ENCODE results near the gene DAPK2. TPM values are rescaled to one million over a fixed set of nuclear protein-coding genes. Genes with fewer than 3 reads are reported as not detected.

Gene DAPK2
- polyA plus RNA-seq, 2 of the 4 experiments (the other 2 are of a cell fraction): 3.1 to 4.8 TPM

DNA sequence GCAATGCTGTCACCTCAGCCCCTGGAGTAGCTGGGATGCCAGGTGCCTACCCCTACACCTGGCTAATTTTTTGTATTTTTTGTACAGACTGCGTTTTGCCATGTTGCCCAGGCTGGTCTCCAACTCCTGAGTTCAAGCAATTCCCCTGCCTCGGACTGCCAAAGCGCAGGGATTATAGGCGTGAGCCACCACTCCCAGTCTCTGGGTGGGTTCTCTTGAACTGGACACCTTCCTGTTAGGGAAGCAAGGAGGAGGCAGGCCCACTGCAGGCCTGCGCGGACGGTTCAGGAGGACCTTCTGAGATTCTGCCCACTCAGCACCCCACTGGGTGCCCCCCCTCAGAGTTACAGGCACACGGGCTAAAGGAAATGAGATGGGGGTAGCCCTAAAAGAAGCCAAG is 138.8 kb downstream of the DAPK2 start:
- FAIRE-seq (no peak), DNase-seq (ENCODE audit: low read depth in 1 of 2, low spot score in 1 of 2) (no peak), ATAC-seq (no peak)
- peak; percentile 23 for TF ChIP-seq MAFK (IDR thresholded peaks at IDR 0.05; ENCODE audit: partially characterized antibody)
- TF ChIP-seq, protein P1, sequence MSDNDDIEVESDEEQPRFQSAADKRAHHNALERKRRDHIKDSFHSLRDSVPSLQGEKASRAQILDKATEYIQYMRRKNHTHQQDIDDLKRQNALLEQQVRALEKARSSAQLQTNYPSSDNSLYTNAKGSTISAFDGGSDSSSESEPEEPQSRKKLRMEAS (IDR thresholded peaks at IDR 0.05): no peak
- peaks cover 15% of the 10 kb centered on the region; the same call in 2 of the 3 replicates for H3K4me1 ChIP-seq
- no peaks in the 10 kb centered on the region for H3K9me3 ChIP-seq
- H3K4me2 ChIP-seq: no peak overlapping the region
- no peak overlapping the region for H3K27ac ChIP-seq
- POLR2A ChIA-PET: no interaction called here
- CTCF ChIA-PET: interaction anchor here (0.7 to 6.3 kb wide), 2 partner anchors 14 to 16 kb away, joined by 3 to 45 read pairs; no protein-coding TSS in a partner anchor
- 89% methylated on average over 8 of the region's 8 CpGs for WGBS (ENCODE audit: missing lambda C conversion rate)
- H3K4me3 ChIP-seq: no peak overlapping the region

DNA sequence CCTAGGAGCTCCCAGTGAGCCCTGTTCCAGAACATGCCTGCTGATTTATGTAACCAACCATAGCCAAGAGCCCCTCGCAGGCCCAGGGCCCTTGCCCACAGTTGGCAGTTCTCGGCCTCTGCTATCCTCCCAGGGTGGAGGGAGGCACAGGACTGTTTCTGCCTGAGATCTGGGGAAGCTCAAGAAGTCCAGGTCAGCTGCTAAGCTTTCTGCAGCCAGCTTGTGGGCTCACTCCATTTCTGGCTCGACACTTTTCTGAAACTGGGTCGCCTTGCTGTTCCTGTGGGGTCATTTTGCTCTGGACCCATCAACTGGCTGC is 140.1 kb downstream of the DAPK2 start:
- no peak overlapping the region for H3K4me3 ChIP-seq
- POLR2A ChIA-PET: no interaction called here
- no peak overlapping the region for H3K4me2 ChIP-seq
- no peak overlapping the region for H3K27ac ChIP-seq
- peak in 1 of 2 experiments; percentile 14; a peak in 1 of 6 replicates for ATAC-seq
- DNase-seq (ENCODE audit: low read depth in 1 of 2, low spot score in 1 of 2): no peak
- CTCF ChIA-PET: interaction anchor here (1.0 to 6.3 kb wide), 5 partner anchors 13 to 140 kb away, joined by 3 to 45 read pairs (median 5); partner anchors contain the start of gene DAPK2
- WGBS (ENCODE audit: missing lambda C conversion rate): 88% methylated on average over 4 of the region's 4 CpGs
- peaks cover 15% of the 10 kb centered on the region; the same call in 2 of the 3 replicates for H3K4me1 ChIP-seq
- FAIRE-seq: no peak
- TF ChIP-seq KDM1A (IDR thresholded peaks at IDR 0.05; ENCODE audit: low read depth) (no peak), EP300 (IDR thresholded peaks at IDR 0.05) (no peak), PHF8 (IDR thresholded peaks at IDR 0.05; ENCODE audit: borderline replicate concordance, low read depth) (no peak), EHF (CRISPR knock-in tag; IDR thresholded peaks at IDR 0.05) (no peak), RAD21 (conservative IDR thresholded peaks at IDR 0.05 in 1 of 2, IDR thresholded peaks at IDR 0.05 in 1 of 2) (no peak), POLR2AphosphoS2 (conservative IDR thresholded peaks at IDR 0.05; ENCODE audit: low read length) (no peak), FOXS1 (CRISPR knock-in tag; IDR thresholded peaks at IDR 0.05) (no peak), CHD4 (IDR thresholded peaks at IDR 0.05; ENCODE audit: borderline replicate concordance) (no peak), HEYL (CRISPR knock-in tag; IDR thresholded peaks at IDR 0.05) (no peak), MAZ (IDR thresholded peaks at IDR 0.05; ENCODE audit: borderline replicate concordance, low read depth, low read length) (no peak), NR3C1 (IDR thresholded peaks at IDR 0.05) (no peak), ZSCAN20 (CRISPR knock-in tag; IDR thresholded peaks at IDR 0.05) (no peak)
- TF ChIP-seq, protein P2, sequence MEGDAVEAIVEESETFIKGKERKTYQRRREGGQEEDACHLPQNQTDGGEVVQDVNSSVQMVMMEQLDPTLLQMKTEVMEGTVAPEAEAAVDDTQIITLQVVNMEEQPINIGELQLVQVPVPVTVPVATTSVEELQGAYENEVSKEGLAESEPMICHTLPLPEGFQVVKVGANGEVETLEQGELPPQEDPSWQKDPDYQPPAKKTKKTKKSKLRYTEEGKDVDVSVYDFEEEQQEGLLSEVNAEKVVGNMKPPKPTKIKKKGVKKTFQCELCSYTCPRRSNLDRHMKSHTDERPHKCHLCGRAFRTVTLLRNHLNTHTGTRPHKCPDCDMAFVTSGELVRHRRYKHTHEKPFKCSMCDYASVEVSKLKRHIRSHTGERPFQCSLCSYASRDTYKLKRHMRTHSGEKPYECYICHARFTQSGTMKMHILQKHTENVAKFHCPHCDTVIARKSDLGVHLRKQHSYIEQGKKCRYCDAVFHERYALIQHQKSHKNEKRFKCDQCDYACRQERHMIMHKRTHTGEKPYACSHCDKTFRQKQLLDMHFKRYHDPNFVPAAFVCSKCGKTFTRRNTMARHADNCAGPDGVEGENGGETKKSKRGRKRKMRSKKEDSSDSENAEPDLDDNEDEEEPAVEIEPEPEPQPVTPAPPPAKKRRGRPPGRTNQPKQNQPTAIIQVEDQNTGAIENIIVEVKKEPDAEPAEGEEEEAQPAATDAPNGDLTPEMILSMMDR (IDR thresholded peaks at IDR 0.05): no peak
- TF ChIP-seq, protein P1 (IDR thresholded peaks at IDR 0.05): no peak
- TF ChIP-seq, protein P3, sequence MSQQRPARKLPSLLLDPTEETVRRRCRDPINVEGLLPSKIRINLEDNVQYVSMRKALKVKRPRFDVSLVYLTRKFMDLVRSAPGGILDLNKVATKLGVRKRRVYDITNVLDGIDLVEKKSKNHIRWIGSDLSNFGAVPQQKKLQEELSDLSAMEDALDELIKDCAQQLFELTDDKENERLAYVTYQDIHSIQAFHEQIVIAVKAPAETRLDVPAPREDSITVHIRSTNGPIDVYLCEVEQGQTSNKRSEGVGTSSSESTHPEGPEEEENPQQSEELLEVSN (IDR thresholded peaks at IDR 0.05; ENCODE audit: borderline replicate concordance, low read depth): no peak
- TF ChIP-seq, protein P4, sequence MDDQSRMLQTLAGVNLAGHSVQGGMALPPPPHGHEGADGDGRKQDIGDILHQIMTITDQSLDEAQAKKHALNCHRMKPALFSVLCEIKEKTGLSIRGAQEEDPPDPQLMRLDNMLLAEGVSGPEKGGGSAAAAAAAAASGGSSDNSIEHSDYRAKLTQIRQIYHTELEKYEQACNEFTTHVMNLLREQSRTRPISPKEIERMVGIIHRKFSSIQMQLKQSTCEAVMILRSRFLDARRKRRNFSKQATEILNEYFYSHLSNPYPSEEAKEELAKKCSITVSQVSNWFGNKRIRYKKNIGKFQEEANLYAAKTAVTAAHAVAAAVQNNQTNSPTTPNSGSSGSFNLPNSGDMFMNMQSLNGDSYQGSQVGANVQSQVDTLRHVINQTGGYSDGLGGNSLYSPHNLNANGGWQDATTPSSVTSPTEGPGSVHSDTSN (IDR thresholded peaks at IDR 0.05): no peak
- no peaks in the 10 kb centered on the region for H3K9me3 ChIP-seq

DNA sequence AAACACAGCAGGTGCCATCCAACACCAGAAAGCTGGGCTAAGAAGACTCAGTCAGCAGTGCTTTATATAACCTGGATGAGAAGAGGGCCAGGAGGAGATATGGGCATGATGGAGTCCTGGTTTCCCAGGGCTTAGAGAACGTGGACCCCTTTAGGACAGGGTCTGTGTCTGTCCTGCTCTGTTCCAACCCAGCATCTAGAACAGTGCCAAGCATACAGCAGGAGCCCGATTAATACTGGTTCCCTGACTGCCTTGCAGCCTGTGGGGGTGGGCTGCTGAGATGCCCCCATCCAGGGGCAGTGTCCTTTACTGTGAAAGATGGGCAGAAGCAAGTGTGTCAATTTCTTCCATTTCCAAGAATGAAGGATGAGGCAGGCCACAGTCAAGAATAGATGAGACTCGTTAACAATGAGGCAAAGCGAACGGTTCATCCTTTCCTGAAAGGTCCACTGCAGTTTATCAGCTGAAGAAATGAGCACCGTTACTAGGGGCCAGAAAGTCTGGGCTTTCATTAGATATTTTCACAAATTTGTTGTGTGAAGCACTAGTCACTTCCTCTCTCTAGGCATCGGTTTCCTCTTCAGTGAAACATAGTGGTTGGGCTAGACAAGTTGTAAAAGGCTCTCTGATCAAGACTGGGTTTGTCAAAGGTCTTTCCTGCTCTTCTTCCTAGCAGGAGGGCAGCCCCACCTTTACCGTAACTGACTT is 140.6 kb downstream of the DAPK2 start:
- H3K4me3 ChIP-seq: no peak overlapping the region
- DNase-seq (ENCODE audit: low read depth in 1 of 2, low spot score in 1 of 2) (no peak), ATAC-seq (peak in 1 of 2 experiments; percentile 29; a peak in 2 of 6 replicates), FAIRE-seq (no peak)
- H3K4me1 ChIP-seq: peaks cover 15% of the 10 kb centered on the region; the same call in 2 of the 3 replicates
- no peak overlapping the region for H3K27ac ChIP-seq
- WGBS (ENCODE audit: missing lambda C conversion rate): 66% methylated on average over 8 of the region's 8 CpGs
- H3K4me2 ChIP-seq: no peak overlapping the region
- ChIA-PET POLR2A (no interaction called here), CTCF (interaction anchor here (0.9 to 6.3 kb wide), 9 partner anchors 8 to 163 kb away, joined by 3 to 45 read pairs (median 5); partner anchors contain the start of gene DAPK2)
- no peaks in the 10 kb centered on the region for H3K9me3 ChIP-seq
- TF ChIP-seq MAZ (IDR thresholded peaks at IDR 0.05; ENCODE audit: borderline replicate concordance, low read depth, low read length): no peak
- no peak for TF ChIP-seq BHLHE40 (IDR thresholded peaks at IDR 0.05; ENCODE audit: low read depth, low read length)
- no peak for TF ChIP-seq CHD4 (IDR thresholded peaks at IDR 0.05; ENCODE audit: borderline replicate concordance)
- TF ChIP-seq, protein P2 (IDR thresholded peaks at IDR 0.05): no peak
- TF ChIP-seq, protein P5, sequence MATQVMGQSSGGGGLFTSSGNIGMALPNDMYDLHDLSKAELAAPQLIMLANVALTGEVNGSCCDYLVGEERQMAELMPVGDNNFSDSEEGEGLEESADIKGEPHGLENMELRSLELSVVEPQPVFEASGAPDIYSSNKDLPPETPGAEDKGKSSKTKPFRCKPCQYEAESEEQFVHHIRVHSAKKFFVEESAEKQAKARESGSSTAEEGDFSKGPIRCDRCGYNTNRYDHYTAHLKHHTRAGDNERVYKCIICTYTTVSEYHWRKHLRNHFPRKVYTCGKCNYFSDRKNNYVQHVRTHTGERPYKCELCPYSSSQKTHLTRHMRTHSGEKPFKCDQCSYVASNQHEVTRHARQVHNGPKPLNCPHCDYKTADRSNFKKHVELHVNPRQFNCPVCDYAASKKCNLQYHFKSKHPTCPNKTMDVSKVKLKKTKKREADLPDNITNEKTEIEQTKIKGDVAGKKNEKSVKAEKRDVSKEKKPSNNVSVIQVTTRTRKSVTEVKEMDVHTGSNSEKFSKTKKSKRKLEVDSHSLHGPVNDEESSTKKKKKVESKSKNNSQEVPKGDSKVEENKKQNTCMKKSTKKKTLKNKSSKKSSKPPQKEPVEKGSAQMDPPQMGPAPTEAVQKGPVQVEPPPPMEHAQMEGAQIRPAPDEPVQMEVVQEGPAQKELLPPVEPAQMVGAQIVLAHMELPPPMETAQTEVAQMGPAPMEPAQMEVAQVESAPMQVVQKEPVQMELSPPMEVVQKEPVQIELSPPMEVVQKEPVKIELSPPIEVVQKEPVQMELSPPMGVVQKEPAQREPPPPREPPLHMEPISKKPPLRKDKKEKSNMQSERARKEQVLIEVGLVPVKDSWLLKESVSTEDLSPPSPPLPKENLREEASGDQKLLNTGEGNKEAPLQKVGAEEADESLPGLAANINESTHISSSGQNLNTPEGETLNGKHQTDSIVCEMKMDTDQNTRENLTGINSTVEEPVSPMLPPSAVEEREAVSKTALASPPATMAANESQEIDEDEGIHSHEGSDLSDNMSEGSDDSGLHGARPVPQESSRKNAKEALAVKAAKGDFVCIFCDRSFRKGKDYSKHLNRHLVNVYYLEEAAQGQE (IDR thresholded peaks at IDR 0.05): no peak
- no peak for TF ChIP-seq CEBPB (IDR thresholded peaks at IDR 0.05)
- TF ChIP-seq KDM5A (IDR thresholded peaks at IDR 0.05): no peak

Measured in A549 (cell line).